ENCODE data around the gene APBB2.

DNA sequence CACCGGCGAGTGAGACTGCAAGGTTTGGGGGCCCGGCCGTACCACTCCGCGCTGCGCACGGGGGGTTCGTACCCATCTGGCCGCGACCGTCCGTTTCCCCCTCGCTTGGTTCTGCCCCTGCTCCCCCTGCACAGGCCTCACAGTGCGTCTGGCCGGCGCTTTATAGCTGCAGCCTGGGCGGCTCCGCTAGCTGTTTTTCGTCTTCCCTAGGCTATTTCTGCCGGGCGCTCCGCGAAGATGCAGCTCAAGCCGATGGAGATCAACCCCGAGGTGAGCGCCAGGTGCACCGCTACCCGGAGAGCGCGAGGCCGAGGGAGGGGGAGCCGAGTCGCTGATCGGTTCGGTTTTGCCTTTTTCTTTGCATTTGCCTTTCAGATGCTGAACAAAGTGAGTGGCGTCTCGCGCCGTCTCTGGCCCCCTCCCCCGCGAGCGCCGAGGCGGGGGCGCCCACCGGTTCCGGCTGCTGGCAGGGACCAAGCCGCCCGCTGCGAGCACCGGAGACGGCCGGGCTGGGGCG lies 42.5 kb upstream of the APBB2 start, which contains the start of gene UCHL1:
- TF ChIP-seq, protein P1, sequence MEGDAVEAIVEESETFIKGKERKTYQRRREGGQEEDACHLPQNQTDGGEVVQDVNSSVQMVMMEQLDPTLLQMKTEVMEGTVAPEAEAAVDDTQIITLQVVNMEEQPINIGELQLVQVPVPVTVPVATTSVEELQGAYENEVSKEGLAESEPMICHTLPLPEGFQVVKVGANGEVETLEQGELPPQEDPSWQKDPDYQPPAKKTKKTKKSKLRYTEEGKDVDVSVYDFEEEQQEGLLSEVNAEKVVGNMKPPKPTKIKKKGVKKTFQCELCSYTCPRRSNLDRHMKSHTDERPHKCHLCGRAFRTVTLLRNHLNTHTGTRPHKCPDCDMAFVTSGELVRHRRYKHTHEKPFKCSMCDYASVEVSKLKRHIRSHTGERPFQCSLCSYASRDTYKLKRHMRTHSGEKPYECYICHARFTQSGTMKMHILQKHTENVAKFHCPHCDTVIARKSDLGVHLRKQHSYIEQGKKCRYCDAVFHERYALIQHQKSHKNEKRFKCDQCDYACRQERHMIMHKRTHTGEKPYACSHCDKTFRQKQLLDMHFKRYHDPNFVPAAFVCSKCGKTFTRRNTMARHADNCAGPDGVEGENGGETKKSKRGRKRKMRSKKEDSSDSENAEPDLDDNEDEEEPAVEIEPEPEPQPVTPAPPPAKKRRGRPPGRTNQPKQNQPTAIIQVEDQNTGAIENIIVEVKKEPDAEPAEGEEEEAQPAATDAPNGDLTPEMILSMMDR (conservative IDR thresholded peaks at IDR 0.05) = no peak
- no peak for TF ChIP-seq EZH2 (IDR thresholded peaks at IDR 0.05; ENCODE audit: low read depth)
